Colonic mucosa (tissue), 4 donors: Measurements from ENCODE around the gene GFM2. TPM values are rescaled to one million over a fixed set of nuclear protein-coding genes. Genes with fewer than 3 reads are reported as not detected.

Source experiments
- DNase-seq: peaks from one replicate; pipeline ENCODE4 v3.0.0-alpha.2; 2020
- H3K27ac ChIP-seq: fragments of 200-600 bp; one replicate; pipeline ENCODE4 v1.8.0; 2021
- H3K27me3 ChIP-seq: fragments of 200-600 bp; one replicate; pipeline ENCODE4 v1.8.0; 2021
- H3K36me3 ChIP-seq: fragments of 200-600 bp; one replicate; pipeline ENCODE4 v1.8.0; 2021
- H3K4me1 ChIP-seq: fragments of 200-600 bp; one replicate; pipeline ENCODE4 v1.8.0; 2021; ENCODE audit warnings: mild to moderate bottlenecking
- H3K4me3 ChIP-seq: fragments of 200-600 bp; one replicate; pipeline ENCODE4 v1.8.0; 2021
- H3K9ac ChIP-seq, 2 donors: one replicate each; pipeline ENCODE4 v1.7.0; 2013; ENCODE audit warnings: control low read depth in 2 of 2, low read depth in 2 of 2, low read length in 2 of 2
- H3K9me3 ChIP-seq: fragments of 200-600 bp; one replicate; pipeline ENCODE4 v1.8.0; 2021
- CTCF ChIP-seq: fragments of 200-600 bp; IDR thresholded peaks from one replicate; pipeline ENCODE4 v1.8.0; 2022; ENCODE audit warnings: antibody characterized with exemption, mild to moderate bottlenecking
- intact Hi-C: fragments of 100-400 bp; cut with DNase I; formaldehyde crosslinking; loops from one replicate; pipeline ENCODE4 v1.14.1; 2022
- total RNA-seq, 2 donors: library from RNA; stranded (reverse); fragmentation: NEBNext Ultra II Directional in 1 of 2; extraction: Animal tissue kit (Norgen Biotek cat#: 25700) in 1 of 2; gene quantifications; one replicate each; pipeline ENCODE4 v1.2.1, GENCODE V29; 2021
- donor health status: healthy.
- donor health status: DM: no; HTN: no; CAD: no.
- donor health status: DM: no; HTN: no; CAD: no.

The GFM2 gene
- total RNA-seq, 2 donors from 2014 or later = 24.1 to 31.4 TPM

- Histone ChIP-seq H3K9me3 (no peaks in the 10 kb centered on the region), H3K4me3 (no peak overlapping the region), H3K4me1 (no peaks in the 10 kb centered on the region), H3K27ac (no peak overlapping the region), H3K9ac (no peak overlapping the region), H3K36me3 (no peaks in the 10 kb centered on the region), H3K27me3 (no peaks in the 10 kb centered on the region)
- no peak for TF ChIP-seq CTCF
- intact Hi-C loops = loop anchor here (5.0 kb wide), 1 partner anchor 245 kb away; no protein-coding TSS in a partner anchor
- DNase-seq = no peak
Measured at GRCh38 chr5:74672215-74672877, 94.6 kb downstream of the GFM2 start.

Other genes starting within 250 kb of the GFM2 start
- gene ENC1, start 126.4 kb downstream of the GFM2 start, total RNA-seq = 10 to 100 TPM; 18.9 to 26.6 TPM
- gene HEXB, start 81.9 kb downstream of the GFM2 start, total RNA-seq = 100 to 1,000 TPM; 173 to 197 TPM
- gene NSA2, start 132 bp upstream of the GFM2 start, total RNA-seq = 10 to 100 TPM; 55.0 to 56.9 TPM
- gene FAM169A, start 99.3 kb upstream of the GFM2 start, total RNA-seq = 1 to 10 TPM; 4.9 to 5.0 TPM